ENCODE measurements around the gene TNFSF13.
"Not testable (repeated sequence)": the region's sequence is repeated elsewhere in the genome, so short reads cannot be mapped to it uniquely, and the experiment has no call there.

The TNFSF13 gene

DNA sequence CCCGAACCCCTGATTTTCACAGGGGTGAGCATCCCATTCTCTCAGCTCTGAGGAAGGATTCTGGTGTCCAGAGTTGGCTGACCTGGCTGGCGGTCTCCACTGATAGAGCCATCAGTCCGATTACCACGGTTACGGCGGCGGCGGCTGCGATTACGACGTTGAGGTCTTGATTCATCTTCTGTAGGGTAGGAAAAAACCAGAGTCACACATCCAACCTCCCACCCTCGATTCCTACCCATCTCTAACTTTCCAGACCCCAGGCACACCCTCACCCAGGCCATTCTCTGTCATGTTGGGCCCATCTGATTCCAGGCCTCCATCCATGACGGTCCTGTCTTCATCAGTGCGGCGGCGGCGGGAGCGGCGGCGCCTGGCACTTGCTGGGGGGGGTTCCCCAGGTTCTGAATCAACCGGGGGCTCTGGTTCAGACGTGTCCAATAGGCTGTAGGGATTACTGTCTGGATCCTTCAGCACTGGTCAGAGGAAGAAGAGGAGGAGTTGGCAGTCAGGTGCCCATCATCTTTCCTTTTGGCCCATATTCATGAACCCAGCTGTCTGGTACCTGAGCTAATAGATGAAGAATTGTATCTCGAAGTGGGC is 34.0 kb downstream of the TNFSF13 start:
- no peak for DNase-seq

DNA sequence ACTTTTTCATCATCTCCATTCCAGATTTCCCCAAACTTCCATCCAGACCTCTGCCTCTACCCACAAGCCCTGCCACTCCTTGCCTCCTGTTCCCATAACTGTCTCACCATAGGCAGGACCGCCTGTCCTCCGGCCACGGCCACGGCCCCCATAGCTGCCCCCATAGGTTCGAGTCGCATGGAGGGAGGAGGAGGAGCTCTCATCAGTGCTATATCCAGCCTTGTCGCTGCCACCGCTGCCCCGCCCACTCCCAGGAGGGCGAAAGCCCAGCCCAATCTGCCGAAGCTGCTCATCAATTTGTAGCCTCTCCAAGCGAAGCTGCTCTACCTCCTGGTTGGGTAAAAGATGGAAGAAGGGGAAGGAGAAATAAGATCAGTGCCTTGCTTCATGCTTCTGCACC is 34.7 kb downstream of the TNFSF13 start:
- no peak for DNase-seq

DNA sequence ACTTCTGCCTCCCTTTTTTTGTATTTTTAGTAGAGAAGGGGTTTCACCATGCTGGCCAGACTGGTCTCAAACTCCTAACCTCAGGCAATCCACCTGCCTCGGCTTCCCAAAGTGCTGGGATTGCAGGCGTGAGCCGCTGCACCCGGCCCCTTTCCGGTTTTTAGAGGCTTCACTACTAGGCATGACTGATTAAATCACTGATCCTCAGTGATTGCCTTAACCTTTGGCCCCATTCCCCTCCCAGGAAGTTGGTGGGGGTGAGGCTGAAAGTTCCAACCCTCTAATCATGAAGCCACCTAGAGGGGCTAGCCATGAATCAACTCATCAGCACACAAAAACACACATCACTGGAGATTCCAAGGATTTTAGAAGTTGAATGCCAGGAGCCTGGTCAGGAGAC is 39.0 kb downstream of the TNFSF13 start:
- not testable (repeated sequence) for DNase-seq

DNA sequence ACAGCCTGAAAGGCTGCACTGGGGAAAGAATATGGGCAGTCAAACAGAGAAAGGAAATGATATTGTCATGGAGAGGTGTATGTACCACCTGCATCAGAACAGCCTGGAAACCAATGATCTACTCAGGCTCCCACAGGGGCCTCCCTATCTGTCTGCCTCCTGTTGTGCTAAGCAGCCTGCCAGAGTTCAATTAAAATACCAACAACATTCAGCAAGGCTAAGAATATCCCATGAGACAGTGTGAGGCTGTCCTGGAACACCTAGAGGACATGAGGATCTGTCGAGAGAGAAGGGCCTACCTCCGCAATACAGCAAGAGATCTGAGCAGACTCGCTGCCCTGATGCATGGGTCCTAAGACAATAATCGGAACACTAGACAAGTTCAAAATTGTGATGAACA is 47.7 kb downstream of the TNFSF13 start:
- DNase-seq = no peak

DNA sequence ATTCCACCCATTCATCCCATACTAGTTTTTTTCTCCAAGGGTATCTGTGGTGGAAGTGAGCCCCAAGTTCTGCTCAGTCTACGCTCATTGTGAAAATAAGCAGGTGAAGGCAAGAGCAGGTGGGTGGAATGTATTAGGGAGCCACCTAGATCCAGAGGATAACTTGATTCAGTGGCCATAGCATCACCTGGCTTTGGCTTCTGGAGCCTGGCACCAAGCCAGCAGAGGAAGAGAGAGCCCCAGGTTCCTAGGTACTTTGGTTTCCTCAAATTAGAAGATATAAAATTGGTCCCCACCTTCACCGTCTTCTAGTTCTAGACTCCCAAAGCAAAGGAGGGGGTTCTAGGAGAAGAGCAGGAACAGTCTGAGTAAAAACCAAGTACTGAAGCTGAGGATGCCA is 52.1 kb downstream of the TNFSF13 start:
- DNase-seq = no peak
